Raji (cell line): Measurements from ENCODE around the gene SRC.

Experiments used
- POLR2A ChIP-seq: IDR thresholded peaks from 2 replicates; pipeline ENCODE4 v1.6.1; 2011; ENCODE audit warnings: low read depth, low read length, control low read depth; ENCODE audit not compliant: insufficient read depth

The SRC gene

DNA sequence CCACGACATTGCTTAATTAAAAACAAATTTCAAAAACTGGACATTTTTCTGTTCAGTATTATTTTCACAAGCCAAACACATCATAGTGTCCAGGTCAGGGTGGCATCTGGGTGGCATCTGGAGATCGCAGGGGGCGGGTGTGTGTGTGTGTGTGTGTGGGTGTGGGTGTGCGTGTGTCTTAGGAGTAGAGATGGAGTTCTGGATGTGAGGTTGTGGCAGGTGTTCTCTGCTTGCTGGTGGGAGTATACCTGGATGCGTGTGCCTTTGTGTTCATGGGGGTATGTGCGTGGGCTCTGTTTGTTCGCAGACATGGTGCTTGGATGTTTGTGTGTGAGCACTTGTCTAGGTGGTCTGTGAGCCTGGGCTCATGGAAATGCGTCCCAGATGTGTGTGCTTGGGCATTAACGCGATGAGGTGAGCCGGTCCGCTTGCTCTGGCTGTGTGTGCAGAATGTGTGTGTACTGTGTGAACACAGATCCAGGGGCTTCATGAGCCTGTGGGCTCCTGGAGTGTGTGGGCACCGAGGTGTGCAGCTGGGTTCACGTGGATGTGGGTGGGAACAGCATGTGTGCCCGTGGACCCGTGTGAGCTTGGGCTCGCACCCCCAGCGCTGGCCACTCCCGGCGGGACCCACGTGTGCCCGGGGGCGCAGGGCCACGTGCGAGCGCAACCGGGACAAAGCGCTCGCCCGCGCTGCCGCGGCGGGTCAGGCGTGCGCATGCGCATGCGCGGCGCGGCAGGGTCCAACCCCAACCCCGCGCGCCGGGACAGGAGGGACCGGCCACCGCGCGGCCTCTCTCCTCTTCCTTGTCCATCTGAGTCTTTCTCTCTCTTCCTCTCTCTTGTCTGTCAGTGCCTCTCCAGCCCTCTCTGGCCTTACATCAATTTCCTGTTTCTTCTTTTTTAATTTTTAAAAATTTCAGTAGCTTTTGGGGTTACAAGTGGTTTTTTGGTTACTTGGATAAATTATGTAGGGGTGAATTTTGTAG lies 60.4 kb downstream of the SRC start:
- TF ChIP-seq POLR2A, result no peak

DNA sequence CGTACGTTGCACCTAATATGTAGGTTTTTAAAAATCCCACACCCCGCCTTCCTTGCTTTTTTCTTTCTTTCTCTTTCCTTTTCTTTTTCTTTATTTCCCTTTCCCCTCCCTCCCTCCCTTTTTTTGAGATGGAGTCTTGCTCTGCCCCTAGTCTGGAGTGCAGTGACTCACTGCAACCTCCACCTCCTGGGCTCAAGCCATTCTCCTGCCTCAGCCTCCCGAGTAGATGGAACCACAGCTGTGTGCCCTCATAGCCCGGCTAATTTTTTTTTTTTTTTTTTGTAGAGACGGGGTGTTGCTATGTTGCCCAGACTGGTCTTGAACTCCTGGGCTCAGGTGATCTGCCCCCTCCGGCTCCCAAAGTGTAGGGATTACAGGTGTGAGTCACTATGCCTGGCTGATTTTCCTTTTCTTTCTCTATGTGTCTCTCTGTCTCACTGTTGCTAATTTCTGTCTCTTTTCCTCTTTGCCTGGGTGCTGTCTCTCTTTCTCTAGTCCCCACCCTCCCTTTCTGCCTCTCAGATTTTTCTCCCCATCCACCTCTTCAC lies 61.2 kb downstream of the SRC start:
- no peak for TF ChIP-seq POLR2A

DNA sequence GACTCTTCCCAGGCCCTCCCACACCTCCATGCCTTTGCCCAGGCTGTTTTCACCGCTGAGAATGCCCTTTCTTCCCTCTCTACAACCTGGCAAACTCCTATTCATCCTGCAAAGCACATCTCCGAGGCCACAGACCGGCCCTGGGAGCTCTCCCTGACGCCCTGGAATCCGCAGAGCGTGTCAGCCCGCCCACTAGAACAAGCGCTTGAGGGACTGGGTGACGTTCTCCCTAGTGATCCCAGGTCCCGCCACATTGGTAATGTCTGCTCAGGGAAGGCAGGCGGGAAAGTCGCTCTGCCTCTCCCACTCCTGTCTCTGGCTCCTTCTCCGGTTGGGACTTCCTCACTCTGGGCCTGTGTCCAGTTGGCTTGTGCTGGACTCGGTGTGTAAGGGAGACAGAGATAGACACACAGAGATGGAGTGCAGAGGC lies 61.6 kb downstream of the SRC start:
- TF ChIP-seq POLR2A, result no peak

DNA sequence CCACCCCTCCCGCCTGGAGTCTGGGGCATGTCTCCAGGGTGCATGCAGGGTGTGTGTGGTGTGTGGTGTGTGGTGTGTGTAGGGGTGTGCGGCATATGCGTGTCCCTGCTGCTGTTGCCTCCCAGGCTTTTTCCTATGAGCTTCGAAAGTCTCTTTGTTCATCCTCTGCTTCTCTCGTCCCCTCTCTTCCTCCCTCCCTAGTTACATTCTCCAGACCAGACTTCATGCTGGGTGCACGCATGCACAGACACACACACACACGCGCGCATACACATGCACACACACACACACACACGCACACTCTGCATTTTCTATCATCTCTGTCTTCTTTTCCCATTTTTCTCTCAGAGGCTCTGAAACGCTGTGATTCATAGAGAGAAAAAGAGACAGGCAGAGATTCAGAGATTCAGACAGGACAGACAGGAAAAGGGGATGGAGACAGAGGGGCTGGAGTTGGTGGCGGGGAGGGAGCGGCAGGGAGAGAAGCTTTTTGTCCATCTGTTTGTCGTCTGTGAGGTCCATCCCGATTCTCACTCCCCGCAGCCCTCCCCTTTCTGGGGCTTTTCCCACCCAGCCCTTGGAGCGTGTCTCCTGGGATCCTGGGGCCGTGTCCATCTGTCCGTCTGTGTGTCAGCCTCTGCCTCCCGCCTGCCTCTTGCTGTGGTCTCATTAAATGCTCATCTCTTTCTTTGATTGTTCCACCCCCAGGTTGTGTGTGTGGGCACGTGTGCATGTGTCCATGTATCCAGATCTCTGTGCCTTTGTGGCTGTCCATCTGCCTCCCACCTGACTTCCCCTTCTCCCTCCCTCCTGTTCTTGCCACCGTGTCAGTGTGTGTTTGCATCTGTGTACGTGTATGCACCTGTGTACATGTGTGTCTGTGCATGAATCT lies 62.6 kb downstream of the SRC start:
- TF ChIP-seq POLR2A, result no peak

DNA sequence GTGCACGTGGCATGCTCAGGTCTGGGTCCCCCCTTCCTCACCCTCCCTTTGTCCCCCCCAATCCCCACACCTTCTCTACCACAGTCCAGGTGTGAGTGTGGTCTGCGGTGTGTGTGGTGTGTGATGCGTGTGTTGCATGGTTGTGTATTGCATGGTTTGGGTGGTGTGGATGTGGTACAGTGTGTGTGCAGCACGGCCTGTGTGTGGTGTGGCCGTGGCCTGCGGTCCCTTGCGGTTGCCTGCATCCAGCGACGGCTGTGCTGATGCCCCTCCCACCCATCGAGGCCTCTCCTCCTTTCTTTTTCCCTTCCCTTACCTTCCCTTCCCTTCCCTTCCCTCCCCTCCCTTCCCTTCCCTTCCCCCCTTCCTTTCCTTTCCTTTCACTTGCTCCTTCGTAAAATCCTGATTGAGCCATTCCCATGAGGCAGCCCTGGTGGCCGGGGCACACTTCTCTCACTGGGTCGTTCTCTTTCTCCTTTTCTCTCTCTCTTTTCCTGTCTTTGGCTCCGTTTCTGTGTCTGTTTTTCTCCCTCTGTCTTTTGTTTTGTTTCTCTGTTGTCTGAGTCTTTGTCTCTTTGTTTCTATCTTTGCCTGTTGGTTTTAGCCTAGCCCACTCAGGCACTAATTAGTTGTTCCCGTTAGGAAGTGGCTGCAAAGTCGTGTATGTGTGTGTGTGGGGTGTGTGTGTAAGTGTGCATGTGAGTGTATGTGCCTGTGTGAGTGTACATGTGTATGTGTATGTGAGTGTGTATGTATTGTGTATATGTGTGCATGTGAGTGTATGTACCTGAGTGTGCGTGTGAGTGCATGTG lies 65.7 kb downstream of the SRC start:
- TF ChIP-seq POLR2A, result no peak

DNA sequence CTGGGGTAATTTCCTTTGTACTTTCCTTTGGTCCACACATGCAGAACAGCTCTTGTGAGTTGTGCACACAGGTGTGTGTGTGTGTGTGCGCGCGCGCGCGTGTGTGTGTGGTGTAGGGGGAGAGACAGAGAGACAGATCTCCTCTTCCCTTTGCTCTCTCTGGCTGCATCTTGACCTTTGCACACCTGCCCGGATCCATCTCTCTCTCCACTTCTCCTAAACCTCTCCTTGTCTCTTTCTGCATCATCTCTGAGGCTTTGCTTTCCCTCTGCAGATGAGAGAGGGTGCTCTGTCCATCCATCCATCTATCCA lies 67.0 kb downstream of the SRC start:
- no peak for TF ChIP-seq POLR2A

DNA sequence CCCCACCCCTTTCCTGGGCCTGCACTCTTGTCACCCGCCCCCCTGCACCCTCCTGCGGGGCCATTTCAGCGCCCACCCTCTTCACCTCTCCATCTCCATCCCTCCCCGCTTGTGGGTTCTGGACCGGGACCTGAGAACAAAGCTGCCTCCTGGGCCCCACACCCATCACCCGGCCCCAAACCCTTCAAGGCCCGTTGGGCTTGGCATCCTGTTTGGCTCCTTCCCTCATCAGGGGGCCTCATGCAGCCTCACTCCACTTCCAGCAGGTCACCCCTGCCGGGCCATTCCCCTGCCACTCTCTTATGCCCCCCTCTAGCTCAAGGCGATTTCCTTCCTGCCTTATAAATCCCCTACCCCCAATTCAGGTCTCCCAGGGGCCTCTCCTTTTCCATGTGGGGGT lies 67.4 kb downstream of the SRC start:
- no peak for TF ChIP-seq POLR2A

DNA sequence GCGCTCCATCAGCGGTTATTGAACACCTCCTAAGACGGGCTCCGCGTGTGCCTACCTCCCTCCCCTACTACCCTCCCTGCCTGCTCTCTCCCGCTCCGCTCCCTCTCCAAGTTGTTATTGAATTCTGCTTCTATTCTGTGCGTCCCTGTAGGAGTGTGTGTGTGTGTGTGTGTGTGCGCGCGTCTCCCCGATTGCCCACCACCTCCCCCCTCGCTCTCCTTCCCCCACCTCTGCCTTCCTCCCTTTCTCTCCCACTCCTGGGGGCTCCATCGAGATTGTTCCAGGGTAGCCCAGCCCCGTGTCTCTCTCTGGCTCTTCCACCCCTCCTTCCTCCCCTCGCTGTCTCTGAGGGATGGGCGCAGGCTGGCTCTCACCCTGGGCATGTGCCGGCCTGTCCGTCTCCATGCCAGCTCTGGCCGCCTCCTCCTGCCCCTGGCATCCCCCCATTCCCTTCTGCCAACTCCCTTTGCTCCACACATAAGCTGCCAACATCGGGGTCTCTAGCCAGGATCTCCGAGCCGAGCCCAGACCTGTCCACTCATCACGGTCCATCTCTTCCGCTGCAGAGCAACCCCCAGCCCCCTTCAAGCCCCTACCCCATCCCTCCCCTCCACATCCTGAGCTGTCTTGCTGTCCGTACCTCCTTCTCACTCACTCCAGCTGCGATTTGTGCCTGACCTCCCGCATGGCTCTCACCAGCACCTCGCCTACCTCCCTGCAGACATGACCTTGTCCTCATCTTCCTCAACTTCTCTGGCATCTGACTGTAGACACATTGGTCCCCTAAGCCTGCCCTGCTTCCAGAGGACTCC lies 68.5 kb downstream of the SRC start:
- no peak for TF ChIP-seq POLR2A

DNA sequence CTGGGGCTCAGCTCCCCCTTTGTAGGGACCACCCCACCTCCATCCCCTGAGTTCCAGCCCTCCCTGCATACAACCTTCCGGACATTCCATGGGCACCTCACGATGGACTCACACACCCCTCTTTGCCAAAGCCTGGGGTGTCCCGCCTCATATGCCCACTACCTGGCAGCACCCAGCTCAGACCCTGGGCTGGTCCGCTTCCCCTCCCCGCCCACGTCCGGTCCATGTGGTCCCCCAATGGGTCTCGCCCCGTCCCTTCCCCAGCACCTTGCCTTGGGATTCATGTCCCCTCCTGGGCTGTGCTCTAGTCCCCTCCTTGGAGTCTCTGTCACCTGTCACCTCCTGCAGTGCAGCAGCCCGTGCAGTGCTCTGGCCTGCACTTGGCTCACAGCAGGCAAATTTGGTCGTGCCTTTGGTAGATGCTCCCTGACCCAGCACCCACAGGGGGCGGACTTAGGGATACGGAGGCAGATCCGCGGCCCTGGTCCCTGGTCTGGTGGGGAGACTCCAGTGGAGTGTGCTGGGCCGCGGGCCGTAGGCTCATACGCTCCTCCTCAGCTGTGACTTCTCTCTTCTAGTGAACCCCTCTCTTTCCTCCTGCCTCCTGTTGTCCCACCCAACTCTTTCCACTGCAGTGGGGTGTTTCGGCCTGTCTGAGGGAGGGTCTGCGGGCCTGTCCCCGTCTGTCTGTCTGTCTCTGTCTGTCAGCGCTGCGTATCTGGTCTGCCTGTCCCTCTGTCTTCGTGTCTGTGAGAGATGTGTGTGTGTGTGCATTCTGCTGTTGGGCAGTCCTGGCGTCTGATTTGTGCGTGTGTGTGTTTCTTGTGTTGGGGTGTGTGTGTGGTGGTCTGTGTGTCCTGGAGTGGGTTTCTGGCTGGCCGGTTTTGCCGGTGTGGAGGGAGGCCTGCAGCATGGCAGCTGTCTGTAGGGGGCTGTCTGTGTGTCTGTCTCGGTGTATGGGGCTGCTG lies 69.5 kb downstream of the SRC start:
- no peak for TF ChIP-seq POLR2A

DNA sequence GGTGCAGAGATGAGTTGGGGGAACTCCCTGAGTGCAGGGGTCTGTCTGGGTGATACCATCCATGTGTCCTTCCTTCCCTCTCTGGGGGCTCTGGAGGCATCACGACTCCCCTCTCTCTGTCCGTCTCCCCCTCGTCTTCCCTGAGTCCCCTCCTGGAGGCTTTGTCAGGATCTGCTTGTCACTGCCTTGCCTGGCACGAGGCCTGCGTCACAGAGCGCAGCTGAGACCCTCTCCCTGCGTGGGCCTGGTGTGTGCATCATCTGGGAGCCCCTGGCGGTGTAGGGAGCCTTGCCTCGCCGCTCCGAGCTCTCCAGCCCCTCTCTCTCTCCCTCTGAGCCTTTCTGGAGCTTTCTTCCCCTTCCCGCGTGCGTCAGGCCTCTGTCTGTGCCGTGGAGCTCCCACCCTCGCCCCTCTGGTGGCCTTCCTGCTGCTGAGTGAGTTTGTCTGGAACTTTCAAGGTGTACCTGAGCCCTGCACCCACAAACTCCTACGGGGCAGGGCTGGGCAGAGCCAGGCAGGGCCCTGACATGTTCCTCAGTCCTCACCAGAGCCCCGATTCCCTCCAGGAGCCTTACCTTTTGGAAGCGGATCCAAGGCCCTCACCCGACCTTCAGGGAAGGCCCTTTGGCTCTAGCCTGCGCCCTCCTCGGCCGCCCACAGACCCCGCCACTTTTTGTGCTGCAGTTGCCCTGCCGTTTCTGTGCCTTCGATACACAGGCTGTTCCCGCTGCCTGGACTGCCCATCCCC lies 70.3 kb downstream of the SRC start:
- no peak for TF ChIP-seq POLR2A

DNA sequence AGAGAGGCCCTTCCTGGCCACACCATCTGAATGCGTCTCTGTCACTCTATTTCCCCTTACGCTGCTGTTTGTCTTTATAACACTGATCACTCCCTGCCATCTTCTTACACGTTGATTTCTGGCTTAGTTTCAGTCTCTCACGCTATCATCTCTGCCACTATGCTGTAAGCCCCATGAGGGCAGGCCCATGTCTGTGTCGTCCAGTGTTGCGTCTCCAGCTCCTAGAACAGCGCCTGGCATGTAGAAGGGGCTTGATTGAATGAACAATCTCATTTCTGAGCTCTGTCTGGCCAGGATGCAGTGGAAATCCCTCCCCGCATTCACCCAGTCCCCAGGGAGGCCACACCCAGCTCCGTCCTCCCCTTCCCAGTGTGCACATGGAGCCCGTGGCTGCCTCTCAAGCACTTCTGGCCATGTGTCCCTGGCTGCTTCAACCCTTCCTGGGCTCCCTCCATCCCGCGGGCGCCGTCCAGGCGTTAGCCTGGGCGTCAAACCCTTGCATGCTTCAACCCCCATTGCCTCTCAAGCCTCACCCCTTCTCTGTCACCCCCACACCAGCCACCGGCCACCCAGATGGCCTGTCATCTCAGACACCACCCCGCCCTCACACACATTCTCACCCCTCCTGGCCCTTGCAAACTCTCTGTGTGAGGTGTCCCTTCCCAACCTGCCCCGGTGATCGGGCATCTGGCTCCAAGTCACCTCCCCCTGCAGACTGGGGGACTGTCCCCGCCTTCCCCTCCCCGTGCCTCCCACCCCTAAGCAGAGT lies 71.1 kb downstream of the SRC start:
- TF ChIP-seq POLR2A, result no peak

DNA sequence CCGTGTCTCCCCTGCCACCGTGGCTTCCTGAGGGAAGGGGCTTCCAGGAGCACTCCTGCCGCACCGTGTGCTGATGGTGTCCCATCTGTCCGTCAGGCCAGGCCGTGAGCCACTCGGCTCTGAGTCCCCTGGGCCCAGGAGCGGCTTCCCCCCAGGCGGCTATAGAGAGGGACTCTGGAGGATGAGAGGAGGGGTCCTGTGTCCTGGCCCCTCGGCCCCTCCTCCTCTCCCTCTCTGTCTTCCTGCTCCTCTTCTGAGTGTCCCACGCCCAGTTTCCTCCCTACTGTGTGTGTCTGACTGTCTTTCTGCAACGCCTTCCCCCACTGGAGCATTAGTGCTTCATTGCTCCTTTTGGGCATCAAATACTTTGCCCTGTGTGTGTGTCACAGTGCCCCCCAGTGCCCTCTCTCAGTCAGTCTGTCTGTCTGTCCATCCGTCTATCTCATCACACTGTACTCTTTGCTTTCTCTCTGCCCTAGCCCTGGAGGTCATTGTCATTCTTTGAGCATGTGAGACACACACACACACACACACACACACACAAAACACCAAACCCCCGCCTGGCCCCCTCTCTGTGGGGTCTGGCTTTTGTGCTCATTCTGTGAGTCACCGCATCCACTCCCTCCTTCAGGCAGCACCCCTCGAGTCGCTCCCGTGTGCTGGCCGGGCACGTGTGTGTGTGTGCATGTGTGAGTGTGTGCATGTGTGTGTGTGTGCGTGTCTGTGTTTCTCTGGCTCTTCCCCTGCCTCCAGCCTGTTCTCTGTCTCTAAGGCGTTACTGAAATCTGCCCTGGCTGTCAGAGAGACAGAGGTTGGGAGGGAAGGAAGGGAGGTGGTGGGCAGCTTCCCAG lies 71.9 kb downstream of the SRC start:
- no peak for TF ChIP-seq POLR2A
